ENCODE results near the gene RNF220. TPM values are rescaled to one million over a fixed set of nuclear protein-coding genes. Genes with fewer than 3 reads are reported as not detected.

The RNF220 gene
- total RNA-seq, 1 donor from 2014 or later: 62.6 TPM

GRCh38 chr1:44576456-44577150, 171.5 kb downstream of the RNF220 start:
- no peak for DNase-seq
- Histone ChIP-seq H3K36me3 (no peaks in the 10 kb centered on the region), H3K27ac (replicated peaks) (no peak overlapping the region), H3K9me3 (replicated peaks) (no peaks in the 10 kb centered on the region), H3K4me1 (no peaks in the 10 kb centered on the region), H3K27me3 (ENCODE audit: low read depth) (no peaks in the 10 kb centered on the region), H3K4me3 (no peak overlapping the region)
- intact Hi-C loops (cut with micrococcal nuclease): no loop called here
- no peak for TF ChIP-seq CTCF (IDR thresholded peaks at IDR 0.05; ENCODE audit: borderline replicate concordance)

- TF ChIP-seq CTCF (IDR thresholded peaks at IDR 0.05; ENCODE audit: borderline replicate concordance): no peak
- H3K36me3 ChIP-seq: no peaks in the 10 kb centered on the region
- H3K9me3 ChIP-seq (replicated peaks): no peaks in the 10 kb centered on the region
- peaks cover 23% of the 10 kb centered on the region for H3K27me3 ChIP-seq (ENCODE audit: low read depth)
- no peak for DNase-seq
- H3K4me3 ChIP-seq: no peak overlapping the region
- no peak overlapping the region for H3K27ac ChIP-seq (replicated peaks)
- H3K4me1 ChIP-seq: no peaks in the 10 kb centered on the region
- intact Hi-C loops (cut with micrococcal nuclease): no loop called here
These were observed 176.2 kb downstream of the RNF220 start for GRCh38 chr1:44581205-44581604.

- no peak for DNase-seq
- no peaks in the 10 kb centered on the region for H3K9me3 ChIP-seq (replicated peaks)
- no peak overlapping the region for H3K4me3 ChIP-seq
- intact Hi-C loops (cut with micrococcal nuclease): no loop called here
- H3K27ac ChIP-seq (replicated peaks): no peak overlapping the region
- peaks cover 45% of the 10 kb centered on the region for H3K27me3 ChIP-seq (ENCODE audit: low read depth)
- H3K36me3 ChIP-seq: no peaks in the 10 kb centered on the region
- H3K4me1 ChIP-seq: no peaks in the 10 kb centered on the region
- no peak for TF ChIP-seq CTCF (IDR thresholded peaks at IDR 0.05; ENCODE audit: borderline replicate concordance)
These were observed 179.1 kb downstream of the RNF220 start for GRCh38 chr1:44584167-44584566.

- H3K9me3 ChIP-seq (replicated peaks): no peaks in the 10 kb centered on the region
- H3K4me1 ChIP-seq: no peaks in the 10 kb centered on the region
- H3K4me3 ChIP-seq: no peak overlapping the region
- H3K27ac ChIP-seq (replicated peaks): no peak overlapping the region
- intact Hi-C loops (cut with micrococcal nuclease): no loop called here
- H3K27me3 ChIP-seq (ENCODE audit: low read depth): peaks cover 45% of the 10 kb centered on the region
- no peak for TF ChIP-seq CTCF (IDR thresholded peaks at IDR 0.05; ENCODE audit: borderline replicate concordance)
- DNase-seq: no peak
- no peaks in the 10 kb centered on the region for H3K36me3 ChIP-seq
These were observed 180.4 kb downstream of the RNF220 start for GRCh38 chr1:44585315-44585920.

GRCh38 chr1:44587796-44588460, 182.9 kb downstream of the RNF220 start:
- no peak for DNase-seq
- H3K36me3 ChIP-seq: no peaks in the 10 kb centered on the region
- intact Hi-C loops (cut with micrococcal nuclease): no loop called here
- H3K27ac ChIP-seq (replicated peaks): no peak overlapping the region
- H3K27me3 ChIP-seq (ENCODE audit: low read depth): peaks cover 45% of the 10 kb centered on the region
- TF ChIP-seq CTCF (IDR thresholded peaks at IDR 0.05; ENCODE audit: borderline replicate concordance): no peak
- no peaks in the 10 kb centered on the region for H3K9me3 ChIP-seq (replicated peaks)
- H3K4me3 ChIP-seq: no peak overlapping the region
- H3K4me1 ChIP-seq: no peaks in the 10 kb centered on the region

Measured in left ventricle myocardium inferior (tissue), 1 donor.